ENCODE results near the gene DMBX1. TPM values are rescaled to one million over a fixed set of nuclear protein-coding genes. Genes with fewer than 3 reads are reported as not detected.

The DMBX1 gene
- polyA plus RNA-seq, 1 donor from 2014 or later = 0.28 TPM

GRCh38 chr1:46537651-46538050 is 48.0 kb downstream of the DMBX1 start:
- no peaks in the 10 kb centered on the region for H3K79me2 ChIP-seq (replicated peaks; ENCODE audit: insufficient read depth, low read length)
- no peaks in the 10 kb centered on the region for H4K20me1 ChIP-seq (ENCODE audit: insufficient read depth)
- H3K4me3 ChIP-seq (ENCODE audit: low read length) = no peak overlapping the region
- no peaks in the 10 kb centered on the region for H3K9me2 ChIP-seq (ENCODE audit: insufficient read depth, low read length)
- no peak overlapping the region for H3K27ac ChIP-seq (ENCODE audit: low read length)
- no peak overlapping the region for H2AFZ ChIP-seq (ENCODE audit: low read depth, low read length)
- TF ChIP-seq TAF1 (IDR thresholded peaks at IDR 0.05; ENCODE audit: low read depth) (no peak), RAD21 (conservative IDR thresholded peaks at IDR 0.05) (no peak)
- no peaks in the 10 kb centered on the region for H3K36me3 ChIP-seq (ENCODE audit: insufficient read depth, low read length)
- H3K4me2 ChIP-seq (ENCODE audit: low read length) = no peak overlapping the region
- H3K9me3 ChIP-seq (ENCODE audit: low read length) = no peaks in the 10 kb centered on the region
- no peaks in the 10 kb centered on the region for H3F3A ChIP-seq (ENCODE audit: insufficient read depth, low read length, poor library complexity, severe bottlenecking)
- no peak overlapping the region for H3K9ac ChIP-seq (ENCODE audit: low read length)
- peaks cover 31% of the 10 kb centered on the region for H3K27me3 ChIP-seq (ENCODE audit: insufficient read depth, low read depth, low read length)

- Histone ChIP-seq H4K20me1 (ENCODE audit: insufficient read depth) (no peaks in the 10 kb centered on the region), H3K9me3 (ENCODE audit: low read length) (no peaks in the 10 kb centered on the region), H3K9me2 (ENCODE audit: insufficient read depth, low read length) (no peaks in the 10 kb centered on the region), H3K9ac (ENCODE audit: low read length) (no peak overlapping the region), H3F3A (ENCODE audit: insufficient read depth, low read length, poor library complexity, severe bottlenecking) (no peaks in the 10 kb centered on the region), H3K4me3 (ENCODE audit: low read length) (no peak overlapping the region), H2AFZ (ENCODE audit: low read depth, low read length) (no peak overlapping the region), H3K27me3 (ENCODE audit: insufficient read depth, low read depth, low read length) (peaks cover 35% of the 10 kb centered on the region), H3K27ac (ENCODE audit: low read length) (no peak overlapping the region), H3K36me3 (ENCODE audit: insufficient read depth, low read length) (no peaks in the 10 kb centered on the region), H3K4me2 (ENCODE audit: low read length) (no peak overlapping the region), H3K79me2 (replicated peaks; ENCODE audit: insufficient read depth, low read length) (no peaks in the 10 kb centered on the region)
- TF ChIP-seq RAD21 (conservative IDR thresholded peaks at IDR 0.05) (no peak), MXI1 (conservative IDR thresholded peaks at IDR 0.05; ENCODE audit: poor library complexity, severe bottlenecking) (no peak), TAF1 (IDR thresholded peaks at IDR 0.05; ENCODE audit: low read depth) (no peak), POLR2AphosphoS5 (IDR thresholded peaks at IDR 0.05) (no peak), SMC3 (conservative IDR thresholded peaks at IDR 0.05; ENCODE audit: poor library complexity) (no peak), EP300 (conservative IDR thresholded peaks at IDR 0.05; ENCODE audit: poor library complexity, severe bottlenecking) (no peak), CTCF (IDR thresholded peaks at IDR 0.05; ENCODE audit: poor library complexity, severe bottlenecking) (no peak), REST (IDR thresholded peaks at IDR 0.05; ENCODE audit: borderline replicate concordance) (no peak), EZH2 (IDR thresholded peaks at IDR 0.05; ENCODE audit: borderline replicate concordance, insufficient read depth, low read length, poor library complexity, severe bottlenecking) (no peak)
Observed at GRCh38 chr1:46538147-46538546, 48.5 kb downstream of the DMBX1 start.

Other genes starting within 250 kb of the DMBX1 start
- 1.1 TPM in 1 of 2 replicates, not detected in the other for gene RAD54L, start 242.1 kb upstream of the DMBX1 start, polyA plus RNA-seq
- 52.9 and 68.6 TPM in 2 replicates for gene LRRC41, start 186.2 kb upstream of the DMBX1 start, polyA plus RNA-seq
- gene UQCRH, start 186.1 kb upstream of the DMBX1 start, polyA plus RNA-seq = 1,068 and 1,272 TPM in 2 replicates
- gene NSUN4, start 149.0 kb upstream of the DMBX1 start, polyA plus RNA-seq = 8.7 and 13.1 TPM in 2 replicates
- gene FAAH, start 95.5 kb upstream of the DMBX1 start, polyA plus RNA-seq = 106 and 111 TPM in 2 replicates
- gene KNCN, start 61.8 kb downstream of the DMBX1 start, polyA plus RNA-seq = not detected in 2 replicates
- 9.6 and 9.9 TPM in 2 replicates for gene MKNK1, start 114.4 kb downstream of the DMBX1 start, polyA plus RNA-seq
- 0.41 and 1.2 TPM in 2 replicates for gene MOB3C, start 127.0 kb downstream of the DMBX1 start, polyA plus RNA-seq
- gene ATPAF1, start 178.5 kb downstream of the DMBX1 start, polyA plus RNA-seq = 80.7 and 88.4 TPM in 2 replicates
- not detected in 2 replicates for gene TEX38, start 182.0 kb downstream of the DMBX1 start, polyA plus RNA-seq
- 7.6 and 8.0 TPM in 2 replicates for gene EFCAB14, start 229.3 kb downstream of the DMBX1 start, polyA plus RNA-seq

Data from neural cell (in vitro differentiated cells).